Inflammatory macrophage treated with lipopolysaccharide for 1 hour (primary cell): ENCODE data around the gene ELAVL2.

ENCODE experiments used
- DNase-seq, 2 donors: peaks; one replicate each; pipeline ENCODE4 v3.0.0-alpha.2; 2020 to 2022

The ELAVL2 gene

GRCh38 chr9:23821375-23822181 lies 4.5 kb downstream of the ELAVL2 start:
- no peak for DNase-seq

GRCh38 chr9:23820451-23821374 lies 5.3 kb downstream of the ELAVL2 start:
- DNase-seq: no peak

- DNase-seq: no peak
Measured at GRCh38 chr9:23819403-23819802, 6.6 kb downstream of the ELAVL2 start.

GRCh38 chr9:23814243-23814642 lies 11.8 kb downstream of the ELAVL2 start:
- no peak for DNase-seq

GRCh38 chr9:23812673-23813072 lies 13.4 kb downstream of the ELAVL2 start:
- no peak for DNase-seq

GRCh38 chr9:23811633-23812032 lies 14.4 kb downstream of the ELAVL2 start:
- DNase-seq: no peak

- DNase-seq: no peak
Measured at GRCh38 chr9:23803216-23803615, 22.8 kb downstream of the ELAVL2 start.

- no peak for DNase-seq
Measured at GRCh38 chr9:23801523-23801922, 24.5 kb downstream of the ELAVL2 start.

- no peak for DNase-seq
Measured at GRCh38 chr9:23799521-23799920, 26.5 kb downstream of the ELAVL2 start.

GRCh38 chr9:23798325-23798724 lies 27.7 kb downstream of the ELAVL2 start:
- no peak for DNase-seq

GRCh38 chr9:23796209-23796608 lies 29.8 kb downstream of the ELAVL2 start:
- no peak for DNase-seq

- no peak for DNase-seq
Measured at GRCh38 chr9:23790351-23791260, 35.4 kb downstream of the ELAVL2 start.

GRCh38 chr9:23789529-23790254 lies 36.3 kb downstream of the ELAVL2 start:
- DNase-seq: no peak

- DNase-seq: no peak
Measured at GRCh38 chr9:23784962-23785361, 41.1 kb downstream of the ELAVL2 start.

GRCh38 chr9:23783509-23783908 lies 42.5 kb downstream of the ELAVL2 start:
- DNase-seq: no peak

- no peak for DNase-seq
Measured at GRCh38 chr9:23779220-23779619, 46.8 kb downstream of the ELAVL2 start.

- no peak for DNase-seq
Measured at GRCh38 chr9:23777328-23777727, 48.7 kb downstream of the ELAVL2 start.

GRCh38 chr9:23775549-23775948 lies 50.5 kb downstream of the ELAVL2 start:
- no peak for DNase-seq

GRCh38 chr9:23774266-23774665 lies 51.8 kb downstream of the ELAVL2 start:
- no peak for DNase-seq

GRCh38 chr9:23772385-23772783 lies 53.7 kb downstream of the ELAVL2 start:
- no peak for DNase-seq

- DNase-seq: no peak
Measured at GRCh38 chr9:23771746-23772384, 54.2 kb downstream of the ELAVL2 start.
